GM12873 (cell line): Measurements from ENCODE around the gene CXCL8.

Source experiments
- CTCF ChIP-seq: IDR thresholded peaks from 2 replicates; pipeline ENCODE4 v1.5.1; 2012; ENCODE audit warnings: low read depth, mild to moderate bottlenecking, moderate library complexity, low read length, control low read depth; ENCODE audit not compliant: insufficient read depth; ENCODE audit errors: missing control alignments

Gene CXCL8

GRCh38 chr4:73776321-73776729 is 36.0 kb downstream of the CXCL8 start:
- TF ChIP-seq CTCF, result no peak

- no peak for TF ChIP-seq CTCF
Observed at GRCh38 chr4:73777612-73778011, 37.2 kb downstream of the CXCL8 start.

- no peak for TF ChIP-seq CTCF
Observed at GRCh38 chr4:73780243-73780642, 39.9 kb downstream of the CXCL8 start.

- TF ChIP-seq CTCF, result no peak
Observed at GRCh38 chr4:73780834-73781233, 40.5 kb downstream of the CXCL8 start.

- TF ChIP-seq CTCF, result no peak
Observed at GRCh38 chr4:73788411-73788810, 48.0 kb downstream of the CXCL8 start.
